SK-N-SH treated with all-trans-retinoic acid at 6 μM for 48 hours (cell line): ENCODE data around the gene ANKRD44.

Experiments
- ATAC-seq: fragments of 200-7000 bp; cut with Tn5 transposase; 3 replicates; pipeline ENCODE4 v1.9.1; 2020; ENCODE audit warnings: mild to moderate bottlenecking, moderate library complexity
- BACH2 ChIP-seq: fragments of 250-450 bp; sonication (Bioruptor Pico); IDR thresholded peaks from 2 replicates; pipeline ENCODE4 v1.9.0; 2021; ENCODE audit warnings: mild to moderate bottlenecking, borderline replicate concordance
- CSDC2 ChIP-seq: fragments of 250-450 bp; sonication (Bioruptor Pico); IDR thresholded peaks from 2 replicates; pipeline ENCODE4 v1.5.0; 2020; ENCODE audit warnings: mild to moderate bottlenecking, moderate library complexity
- CSRNP3 ChIP-seq: fragments of 250-450 bp; sonication (Bioruptor Pico); IDR thresholded peaks from 2 replicates; pipeline ENCODE4 v1.5.1; 2021; ENCODE audit warnings: mild to moderate bottlenecking, moderate library complexity
- ESRRG ChIP-seq: fragments of 250-450 bp; sonication (Bioruptor Pico); IDR thresholded peaks from 2 replicates; pipeline ENCODE4 v1.6.1; 2021; ENCODE audit warnings: mild to moderate bottlenecking
- GLIS3 ChIP-seq: fragments of 250-450 bp; sonication (Bioruptor Pico); IDR thresholded peaks from 2 replicates; pipeline ENCODE4 v1.5.0; 2020; ENCODE audit warnings: mild to moderate bottlenecking, moderate library complexity
- ISL1 ChIP-seq: fragments of 250-450 bp; sonication (Bioruptor Pico); IDR thresholded peaks from 2 replicates; pipeline ENCODE4 v2.1.2; 2022; ENCODE audit warnings: mild to moderate bottlenecking, moderate library complexity
- OSR1 ChIP-seq: fragments of 250-450 bp; sonication (Bioruptor Pico); IDR thresholded peaks from 2 replicates; pipeline ENCODE4 v1.8.0; 2022; ENCODE audit warnings: moderate library complexity, mild to moderate bottlenecking, inconsistent platforms
- PATZ1 ChIP-seq: fragments of 250-450 bp; sonication (Bioruptor Pico); IDR thresholded peaks from 2 replicates; pipeline ENCODE4 v1.8.0; 2020; ENCODE audit warnings: mild to moderate bottlenecking, moderate library complexity, borderline replicate concordance
- PPARA ChIP-seq: fragments of 250-450 bp; sonication (Bioruptor Pico); IDR thresholded peaks from 2 replicates; pipeline ENCODE4 v1.5.0; 2020; ENCODE audit warnings: mild to moderate bottlenecking, borderline replicate concordance
- RARB ChIP-seq: fragments of 250-450 bp; sonication (Bioruptor Pico); IDR thresholded peaks from 2 replicates; pipeline ENCODE4 v1.8.0; 2021; ENCODE audit warnings: mild to moderate bottlenecking, moderate library complexity
- SNAI2 ChIP-seq: fragments of 250-450 bp; sonication (Bioruptor Pico); IDR thresholded peaks from 2 replicates; pipeline ENCODE4 v1.5.0; 2020; ENCODE audit warnings: mild to moderate bottlenecking, moderate library complexity
- TCF4 ChIP-seq: fragments of 250-450 bp; sonication (Bioruptor Pico); IDR thresholded peaks from 2 replicates; pipeline ENCODE4 v1.8.0; 2021; ENCODE audit warnings: mild to moderate bottlenecking, moderate library complexity, borderline replicate concordance
- TOX ChIP-seq: fragments of 250-450 bp; sonication (Bioruptor Pico); IDR thresholded peaks from 2 replicates; pipeline ENCODE4 v1.8.0; 2021; ENCODE audit warnings: mild to moderate bottlenecking, moderate library complexity, borderline replicate concordance
- TSHZ2 ChIP-seq: fragments of 250-450 bp; sonication (Bioruptor Pico); IDR thresholded peaks from 2 replicates; pipeline ENCODE4 v1.5.0; 2020; ENCODE audit warnings: mild to moderate bottlenecking, moderate library complexity
- ZC3H10 ChIP-seq: fragments of 250-450 bp; sonication (Bioruptor Pico); IDR thresholded peaks from 2 replicates; pipeline ENCODE4 v1.5.1; 2021; ENCODE audit warnings: mild to moderate bottlenecking, moderate library complexity
- ZFP3 ChIP-seq: fragments of 250-450 bp; sonication (Bioruptor Pico); IDR thresholded peaks from 2 replicates; pipeline ENCODE4 v1.5.0; 2020; ENCODE audit warnings: mild to moderate bottlenecking, moderate library complexity
- ZFP30 ChIP-seq: fragments of 450-650 bp; formaldehyde crosslinking; IDR thresholded peaks from 2 replicates; pipeline ENCODE4 v1.5.0; 2022; ENCODE audit warnings: mild to moderate bottlenecking, moderate library complexity
- ZNF70 ChIP-seq: fragments of 450-650 bp; formaldehyde crosslinking; IDR thresholded peaks from 2 replicates; pipeline ENCODE4 v1.5.0; 2020; ENCODE audit warnings: mild to moderate bottlenecking, moderate library complexity
- ZNF8 ChIP-seq: fragments of 450-650 bp; formaldehyde crosslinking; IDR thresholded peaks from 2 replicates; pipeline ENCODE4 v1.5.0; 2020; ENCODE audit warnings: mild to moderate bottlenecking, moderate library complexity
- TF ChIP-seq, protein P1 (sequence below): fragments of 250-450 bp; sonication (Bioruptor Pico); IDR thresholded peaks from 2 replicates; pipeline ENCODE4 v1.5.1; 2020; ENCODE audit warnings: low read depth, mild to moderate bottlenecking, moderate library complexity

ANKRD44 gene

DNA sequence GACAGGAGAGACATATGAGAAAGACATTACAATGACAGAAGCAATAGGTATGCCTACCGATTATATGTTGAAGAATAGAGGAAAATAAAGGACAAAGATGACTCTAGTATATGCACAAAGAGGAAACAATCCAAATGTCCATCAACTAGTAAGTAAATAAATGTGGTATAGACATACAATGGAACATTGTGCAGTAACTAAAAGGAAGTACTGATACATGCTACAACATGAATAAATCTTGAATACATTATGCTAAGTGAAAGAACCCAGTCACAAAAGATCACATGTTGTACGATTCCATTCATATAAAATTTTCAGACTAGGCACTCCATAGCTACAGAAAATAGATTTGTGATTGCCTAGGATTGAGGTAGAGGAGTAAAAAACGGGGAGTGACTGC lies 355.5 kb downstream of the ANKRD44 start:
- no peak for ATAC-seq
- TF ChIP-seq ZFP3 (CRISPR knock-in tag), result no peak
- no peak for TF ChIP-seq CSDC2 (CRISPR knock-in tag)
- no peak for TF ChIP-seq ZNF70
- TF ChIP-seq RARB (CRISPR knock-in tag), result no peak
- TF ChIP-seq OSR1 (CRISPR knock-in tag), result no peak
- no peak for TF ChIP-seq GLIS3 (CRISPR knock-in tag)
- TF ChIP-seq ISL1 (CRISPR knock-in tag), result no peak
- TF ChIP-seq, protein P1, sequence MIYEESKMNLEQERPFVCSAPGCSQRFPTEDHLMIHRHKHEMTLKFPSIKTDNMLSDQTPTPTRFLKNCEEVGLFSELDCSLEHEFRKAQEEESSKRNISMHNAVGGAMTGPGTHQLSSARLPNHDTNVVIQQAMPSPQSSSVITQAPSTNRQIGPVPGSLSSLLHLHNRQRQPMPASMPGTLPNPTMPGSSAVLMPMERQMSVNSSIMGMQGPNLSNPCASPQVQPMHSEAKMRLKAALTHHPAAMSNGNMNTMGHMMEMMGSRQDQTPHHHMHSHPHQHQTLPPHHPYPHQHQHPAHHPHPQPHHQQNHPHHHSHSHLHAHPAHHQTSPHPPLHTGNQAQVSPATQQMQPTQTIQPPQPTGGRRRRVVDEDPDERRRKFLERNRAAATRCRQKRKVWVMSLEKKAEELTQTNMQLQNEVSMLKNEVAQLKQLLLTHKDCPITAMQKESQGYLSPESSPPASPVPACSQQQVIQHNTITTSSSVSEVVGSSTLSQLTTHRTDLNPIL (CRISPR knock-in tag), result no peak
- no peak for TF ChIP-seq TOX (CRISPR knock-in tag)
- TF ChIP-seq ZFP30, result no peak
- no peak for TF ChIP-seq PPARA (CRISPR knock-in tag)
- no peak for TF ChIP-seq TCF4 (CRISPR knock-in tag)
- TF ChIP-seq ZNF8 (CRISPR knock-in tag), result no peak
- no peak for TF ChIP-seq BACH2
- no peak for TF ChIP-seq TSHZ2 (CRISPR knock-in tag)
- no peak for TF ChIP-seq PATZ1 (CRISPR knock-in tag)
- TF ChIP-seq ZC3H10 (CRISPR knock-in tag), result no peak
- TF ChIP-seq CSRNP3, result no peak
- TF ChIP-seq ESRRG, result no peak

DNA sequence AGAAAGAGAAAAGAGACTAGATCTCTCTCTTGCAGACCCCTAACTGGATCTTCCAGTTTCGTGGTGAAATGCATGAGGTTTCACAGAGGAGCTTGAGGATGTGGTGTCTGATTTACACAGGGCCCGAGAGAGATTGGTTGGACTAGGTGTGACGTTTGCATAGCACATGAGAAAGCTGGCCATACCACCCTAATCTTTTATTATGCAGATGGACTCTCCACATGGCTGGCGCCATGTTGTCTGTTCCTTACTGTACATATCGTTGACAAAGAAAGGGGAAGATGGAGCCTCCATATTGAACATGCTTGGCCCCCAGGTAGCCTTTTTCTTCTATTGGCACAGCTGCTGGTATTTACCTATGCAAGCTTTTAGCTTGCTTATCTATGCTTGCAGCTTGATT lies 356.6 kb downstream of the ANKRD44 start:
- ATAC-seq, result no peak
- TF ChIP-seq CSRNP3, result no peak
- no peak for TF ChIP-seq CSDC2 (CRISPR knock-in tag)
- TF ChIP-seq SNAI2 (CRISPR knock-in tag), result no peak
- TF ChIP-seq, protein P1 (CRISPR knock-in tag), result no peak
- TF ChIP-seq OSR1 (CRISPR knock-in tag), result no peak
- TF ChIP-seq ZFP30, result no peak

GRCh38 chr2:196952936-196953335 lies 357.6 kb downstream of the ANKRD44 start:
- TF ChIP-seq TOX (CRISPR knock-in tag) (no peak), ZNF8 (CRISPR knock-in tag) (no peak), ZFP30 (no peak), ZC3H10 (CRISPR knock-in tag) (no peak), ISL1 (CRISPR knock-in tag) (no peak)
- no peak for ATAC-seq
